HepG2 (cell line): Measurements from ENCODE around the gene ITGB3. TPM values are rescaled to one million over a fixed set of nuclear protein-coding genes. Genes with fewer than 3 reads are reported as not detected.
A peak's percentile ranks its signal among the peaks of the same experiment; 100 is the strongest.

Source experiments
- ATAC-seq: fragments of 200-7000 bp; cut with Tn5 transposase; 3 replicates; pipeline ENCODE4 v1.9.1; 2020; ENCODE audit warnings: mild to moderate bottlenecking, moderate library complexity
- BruUV-seq: library from RNA; stranded (reverse); fragments of 400-500 nt; replicated peaks from 2 replicates; lab custom pipeline; 2021; lab: Mats Ljungman, UMichigan
- CTCF ChIA-PET: fragments of 300-600 bp; formaldehyde crosslinking; extraction: SDS; loops from one replicate; lab custom pipeline; 2021; ENCODE audit warnings: low total read pairs, inconsistent platforms, low intra/inter-chr PET ratio; lab: Yijun Ruan, JAX
- POLR2A ChIA-PET: fragments of 350-600 bp; sonication (Branson Sonifier 250); formaldehyde crosslinking; loops from one replicate; lab custom pipeline; 2020; ENCODE audit warnings: antibody characterized with exemption, inconsistent platforms; lab: Yijun Ruan, JAX
- DNase-seq: peaks from one replicate; pipeline ENCODE4 v3.0.0-alpha.2; 2015; ENCODE audit warnings: low spot score
- FAIRE-seq: peaks from 3 replicates; lab custom pipeline; 2011; peaks lifted over from hg19 to GRCh38; lab: Jason Lieb, UNC
- H2AFZ ChIP-seq: one replicate; pipeline ENCODE4 v1.6.1; 2011; ENCODE audit warnings: low read length, inconsistent platforms
- H3K27ac ChIP-seq: fragments of 300-600 bp; 3 replicates; pipeline ENCODE4 v1.8.0; 2011; ENCODE audit warnings: mixed run types, mild to moderate bottlenecking, mixed read lengths, low read length, inconsistent platforms; ENCODE audit not compliant: insufficient read depth; ENCODE audit errors: extremely low read length
- H3K27me3 ChIP-seq, 2 experiments: fragments of 200-600 bp in 1 of 2; 2 replicates in 1 of 2; 3 replicates in 1 of 2; pipeline versions ENCODE4 v1.6.0 to v1.8.0; 2011; ENCODE audit warnings: low read length in 2 of 2, mild to moderate bottlenecking in 2 of 2, moderate library complexity in 2 of 2, inconsistent platforms in 1 of 2; ENCODE audit not compliant: insufficient read depth in 2 of 2, control insufficient read depth in 1 of 2
- H3K36me3 ChIP-seq, 2 experiments: fragments of 200-600 bp in 1 of 2; replicated peaks in 1 of 2; 2 replicates in 1 of 2; 3 replicates in 1 of 2; pipeline versions ENCODE4 v1.5.1 to v1.8.0; 2011; ENCODE audit warnings: low read length in 2 of 2, inconsistent platforms in 1 of 2; ENCODE audit not compliant: insufficient read depth in 2 of 2, control insufficient read depth in 1 of 2
- H3K4me1 ChIP-seq: 2 replicates; pipeline ENCODE4 v1.5.1; 2012; ENCODE audit warnings: low read length, inconsistent platforms; ENCODE audit not compliant: insufficient read depth
- H3K4me2 ChIP-seq: 2 replicates; pipeline ENCODE4 v1.6.0; 2011; ENCODE audit warnings: low read depth, low read length, inconsistent platforms
- H3K4me3 ChIP-seq, 3 experiments: fragments of 200-600 bp in 1 of 3; sonication (generic), shearing (Covaris generic) in 1 of 3; replicated peaks in 1 of 3; 2 replicates each; pipeline ENCODE4 v1.5.1; 2011 to 2016; ENCODE audit warnings: low read length in 3 of 3, inconsistent platforms in 2 of 3, low read depth in 2 of 3, mild to moderate bottlenecking in 2 of 3, control low read depth in 1 of 3, mixed read lengths in 1 of 3; ENCODE audit not compliant: insufficient read depth in 1 of 3
- H3K79me2 ChIP-seq: one replicate; pipeline ENCODE4 v1.6.1; 2011; ENCODE audit warnings: low read length, inconsistent platforms; ENCODE audit not compliant: insufficient read depth
- H3K9ac ChIP-seq: 2 replicates; pipeline ENCODE4 v1.6.0; 2011; ENCODE audit warnings: mild to moderate bottlenecking, low read depth, low read length, inconsistent platforms; ENCODE audit not compliant: insufficient read depth
- H3K9me3 ChIP-seq: 2 replicates; pipeline ENCODE4 v1.5.1; 2012; ENCODE audit warnings: mild to moderate bottlenecking, low read length
- H4K20me1 ChIP-seq: 2 replicates; pipeline ENCODE4 v1.6.0; 2011; ENCODE audit warnings: inconsistent platforms, mild to moderate bottlenecking, low read length, moderate library complexity; ENCODE audit not compliant: insufficient read depth
- AHR ChIP-seq: IDR thresholded peaks from 2 replicates; pipeline ENCODE4 v1.6.1; 2018; ENCODE audit warnings: missing genetic modification reagents, missing compliant biosample characterization
- CERS6 ChIP-seq: sonication (generic); formaldehyde crosslinking; IDR thresholded peaks from 2 replicates; pipeline ENCODE4 v1.5.0; 2020; ENCODE audit warnings: missing genetic modification reagents
- MIXL1 ChIP-seq: IDR thresholded peaks from 2 replicates; pipeline ENCODE4 v1.6.1; 2016
- MYC ChIP-seq: sonication (generic); formaldehyde crosslinking; IDR thresholded peaks from 2 replicates; pipeline ENCODE4 v1.9.0; 2021; ENCODE audit warnings: missing genetic modification reagents, borderline replicate concordance
- SRY ChIP-seq: sonication (generic); formaldehyde crosslinking; IDR thresholded peaks from 2 replicates; pipeline ENCODE4 v1.8.0; 2022; ENCODE audit warnings: mild to moderate bottlenecking, missing genetic modification reagents
- STAT5B ChIP-seq: sonication (generic); formaldehyde crosslinking; IDR thresholded peaks from 2 replicates; pipeline ENCODE4 v1.4.0; 2020; ENCODE audit warnings: missing genetic modification reagents
- TAF1 ChIP-seq: sonication (generic); formaldehyde crosslinking; IDR thresholded peaks from 2 replicates; pipeline ENCODE4 v1.4.0; 2020; ENCODE audit warnings: missing genetic modification reagents
- TAF15 ChIP-seq: fragments of 200-400 bp; formaldehyde crosslinking; IDR thresholded peaks from one replicate; pipeline ENCODE4 v1.6.1; 2018; ENCODE audit warnings: mild to moderate bottlenecking, low read depth, low read length; ENCODE audit not compliant: poor library complexity, severe bottlenecking
- TBP ChIP-seq: sonication (generic); formaldehyde crosslinking; IDR thresholded peaks from 2 replicates; pipeline ENCODE4 v1.5.0; 2020; ENCODE audit warnings: missing genetic modification reagents
- ZBTB39 ChIP-seq: sonication (generic); formaldehyde crosslinking; IDR thresholded peaks from 2 replicates; pipeline ENCODE4 v1.5.0; 2020; ENCODE audit warnings: missing genetic modification reagents
- ZFP90 ChIP-seq: sonication (generic); formaldehyde crosslinking; IDR thresholded peaks from 2 replicates; pipeline ENCODE4 v1.8.0; 2022; ENCODE audit warnings: missing genetic modification reagents, mild to moderate bottlenecking, inconsistent platforms, borderline replicate concordance
- ZKSCAN8 ChIP-seq: IDR thresholded peaks from 2 replicates; pipeline ENCODE4 v1.6.1; 2016; ENCODE audit warnings: borderline replicate concordance, missing genetic modification reagents, missing compliant biosample characterization
- ZNF180 ChIP-seq: sonication (generic); formaldehyde crosslinking; IDR thresholded peaks from 2 replicates; pipeline ENCODE4 v1.4.0; 2020; ENCODE audit warnings: low read depth, missing genetic modification reagents, borderline replicate concordance
- ZNF205 ChIP-seq: IDR thresholded peaks from 2 replicates; pipeline ENCODE4 v1.6.1; 2018; ENCODE audit warnings: missing biosample characterization, missing genetic modification reagents
- ZNF263 ChIP-seq: sonication (generic); formaldehyde crosslinking; IDR thresholded peaks from 2 replicates; pipeline ENCODE4 v1.4.0; 2020; ENCODE audit warnings: missing genetic modification reagents
- ZNF543 ChIP-seq: sonication (generic); formaldehyde crosslinking; IDR thresholded peaks from 2 replicates; pipeline ENCODE4 v1.4.0; 2020; ENCODE audit warnings: mild to moderate bottlenecking, missing genetic modification reagents
- ZNF777 ChIP-seq: sonication (generic); formaldehyde crosslinking; IDR thresholded peaks from 2 replicates; pipeline ENCODE4 v1.4.0; 2020; ENCODE audit warnings: missing genetic modification reagents
- ZNF816 ChIP-seq: sonication (generic); formaldehyde crosslinking; IDR thresholded peaks from 2 replicates; pipeline ENCODE4 v1.8.0; 2022; ENCODE audit warnings: missing genetic modification reagents, mild to moderate bottlenecking, borderline replicate concordance
- ZNF879 ChIP-seq: sonication (generic); formaldehyde crosslinking; IDR thresholded peaks from 2 replicates; pipeline ENCODE4 v1.8.1; 2023; ENCODE audit warnings: missing genetic modification reagents
- WGBS: methylation state at CpG from one replicate; pipeline ENCODE4 v1.1.6; 2017; ENCODE audit warnings: low lambda C conversion rate; 5-methylcytosine and 5-hydroxymethylcytosine counted together
- in situ Hi-C: cut with HindIII; loops from 2 replicates; pipeline ENCODE4 v1.10.0; 2017; ENCODE audit warnings: low pct_unique_long_range_greater_than_20kb; ENCODE audit not compliant: extremely low pct_ligation_motif_present
- intact Hi-C: fragments of 100-400 bp; cut with micrococcal nuclease; formaldehyde crosslinking; loops from one replicate; pipeline ENCODE4 v1.10.0; 2022; ENCODE audit not compliant: unreplicated experiment
- polyA plus RNA-seq, 8 experiments: library from polyadenylated mRNA; depleted of rRNA in 3 of 8; stranded (reverse) in 7 of 8; unstranded in 1 of 8; fragments of >200 nt; fragmentation: Illumina TruSeq in 4 of 8; extraction: Trizol in 4 of 8; gene quantifications; 2 replicates each; pipeline versions ENCODE4 v1.2.1 to v1.2.3, GENCODE V29; 2011 to 2016; ENCODE audit warnings: low read depth in 4 of 8, missing spikeins in 1 of 8, mixed read lengths in 1 of 8; ENCODE audit not compliant: insufficient read depth in 1 of 8
- total RNA-seq, 5 experiments: library from RNA; depleted of rRNA; stranded (reverse); fragments of >200 nt; fragmentation: Illumina TruSeq; extraction: Trizol; gene quantifications; 2 replicates each; pipeline ENCODE4 v1.2.3, GENCODE V29; 2016; ENCODE audit warnings: low read depth in 1 of 5

The ITGB3 gene
- total and polyA plus RNA-seq, 2 of the 13 experiments (the other 11 are each of a cell fraction or from before 2014, with no cell fraction given): 0.09 to 0.31 TPM

- TF ChIP-seq ZKSCAN8 (no peak), ZNF879 (0 out of 2 replicates have a peak, but pooled peaks have one; percentile 29), ZNF777 (CRISPR knock-in tag) (peak; percentile 78; the same call in 1 of the 2 replicates), MYC (peak; percentile 39; the same call in 1 of the 2 replicates), ZNF816 (CRISPR knock-in tag) (no peak), TAF1 (no peak), ZNF543 (CRISPR knock-in tag) (no peak), ZNF205 (CRISPR knock-in tag) (no peak), TBP (CRISPR knock-in tag) (no peak), SRY (CRISPR knock-in tag) (no peak; the same call in 1 of the 2 replicates), ZNF180 (CRISPR knock-in tag) (no peak)
These were observed at the start of gene ITGB3 (continued) for GRCh38 chr17:47253541-47254402.

DNA sequence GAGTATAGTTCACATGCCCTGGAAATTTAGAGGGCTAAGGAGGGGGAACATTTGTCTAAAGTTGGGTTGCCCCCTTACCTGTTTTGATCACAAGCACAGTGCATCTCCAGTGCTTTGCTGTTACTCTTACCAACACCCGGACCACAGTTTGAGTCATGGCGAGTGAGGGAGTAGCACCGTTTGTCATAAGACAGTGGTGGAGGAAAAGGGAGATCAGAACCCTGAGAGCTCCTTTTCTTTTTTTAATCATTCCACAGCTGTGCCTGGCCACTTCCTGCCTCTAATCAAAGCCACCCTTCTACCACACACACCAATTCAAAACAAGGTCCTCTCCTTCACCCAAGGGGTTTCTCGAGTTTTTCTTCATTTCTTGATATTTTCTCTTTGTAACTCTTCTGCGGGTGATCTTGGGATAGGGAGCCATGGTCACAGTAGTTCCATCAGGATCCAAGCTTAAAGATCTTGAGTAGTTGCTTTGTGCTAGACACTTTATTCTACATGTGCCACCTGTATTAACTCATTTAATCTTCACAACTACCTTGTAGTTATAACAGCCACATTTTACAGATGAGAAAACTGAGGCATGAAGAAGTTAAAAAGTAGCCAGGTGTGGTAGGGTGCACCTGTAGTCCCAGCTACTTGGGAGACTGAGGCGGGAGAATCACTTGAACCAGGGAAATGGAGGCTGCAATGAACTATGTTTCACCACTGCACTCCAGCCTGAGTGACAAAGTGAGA lies 49.5 kb upstream of the ITGB3 start:
- intact Hi-C loops (no loop called here), in situ Hi-C loops (no loop called here)
- Histone ChIP-seq H3K4me2 (no peak overlapping the region), H3K27me3 (peaks cover 3 to 31% of the 10 kb centered on the region in 2 experiments; a peak in 4 of 5 replicates), H3K36me3 (no peaks in the 10 kb centered on the region), H2AFZ (no peak overlapping the region), H3K9me3 (no peaks in the 10 kb centered on the region), H3K4me1 (peaks cover 14% of the 10 kb centered on the region; the same call in 1 of the 2 replicates), H3K9ac (no peak overlapping the region), H3K27ac (no peak overlapping the region), H4K20me1 (no peaks in the 10 kb centered on the region), H3K79me2 (no peaks in the 10 kb centered on the region), H3K4me3 (no peak overlapping the region)
- ATAC-seq: no peak
- no peak for DNase-seq
- CTCF ChIA-PET: no interaction called here
- no TSS peak for BruUV-seq
- POLR2A ChIA-PET: no interaction called here
- FAIRE-seq: no peak
- WGBS: 70% methylated on average over 6 of the region's 6 CpGs
- TF ChIP-seq CERS6 (CRISPR knock-in tag) (no peak), STAT5B (CRISPR knock-in tag) (no peak), ZFP90 (no peak), ZNF263 (CRISPR knock-in tag) (no peak), ZBTB39 (CRISPR knock-in tag) (no peak), MIXL1 (no peak), AHR (CRISPR knock-in tag) (no peak), TAF15 (no peak)
